Measurements from ENCODE around the gene CAMSAP3. TPM values are rescaled to one million over a fixed set of nuclear protein-coding genes. Genes with fewer than 3 reads are reported as not detected.

CAMSAP3 gene
- total RNA-seq, 1 donor, result not detected

DNA sequence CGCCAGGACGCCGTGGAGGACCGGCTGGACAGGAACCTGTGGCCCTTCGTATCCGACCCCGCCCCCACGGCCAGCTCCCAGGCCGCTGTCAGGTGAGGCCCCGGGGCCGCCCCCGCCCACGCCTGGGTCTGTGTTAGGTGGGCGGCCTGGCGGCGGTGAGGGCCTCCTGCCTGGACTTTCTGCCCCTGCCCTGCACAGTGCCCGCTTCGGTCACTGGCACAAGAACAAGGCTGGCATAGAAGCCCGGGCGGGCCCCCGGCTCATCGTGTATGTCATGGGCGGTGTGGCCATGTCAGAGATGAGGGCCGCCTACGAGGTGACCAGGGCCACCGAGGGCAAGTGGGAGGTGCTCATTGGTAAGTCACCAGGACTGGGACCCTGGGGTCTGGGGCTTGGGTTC, 51.5 kb downstream of the CAMSAP3 start:
- H3K4me2 ChIP-seq (ENCODE audit: insufficient read depth, low read length), result no peak overlapping the region
- H4K20me1 ChIP-seq (ENCODE audit: insufficient read depth, low read length), result no peaks in the 10 kb centered on the region
- no peak overlapping the region for H3K27ac ChIP-seq (ENCODE audit: low read depth, low read length)
- H3K27me3 ChIP-seq (ENCODE audit: insufficient read depth, low read length), result no peaks in the 10 kb centered on the region
- no peak overlapping the region for H2AFZ ChIP-seq (ENCODE audit: low read length)
- no peaks in the 10 kb centered on the region for H3K79me2 ChIP-seq (ENCODE audit: insufficient read depth, low read length)
- no peaks in the 10 kb centered on the region for H3K9me3 ChIP-seq (ENCODE audit: low read depth, low read length)
- peaks cover 1% of the 10 kb centered on the region for H3K4me1 ChIP-seq (ENCODE audit: insufficient read depth, low read length)
- TF ChIP-seq, protein P1, sequence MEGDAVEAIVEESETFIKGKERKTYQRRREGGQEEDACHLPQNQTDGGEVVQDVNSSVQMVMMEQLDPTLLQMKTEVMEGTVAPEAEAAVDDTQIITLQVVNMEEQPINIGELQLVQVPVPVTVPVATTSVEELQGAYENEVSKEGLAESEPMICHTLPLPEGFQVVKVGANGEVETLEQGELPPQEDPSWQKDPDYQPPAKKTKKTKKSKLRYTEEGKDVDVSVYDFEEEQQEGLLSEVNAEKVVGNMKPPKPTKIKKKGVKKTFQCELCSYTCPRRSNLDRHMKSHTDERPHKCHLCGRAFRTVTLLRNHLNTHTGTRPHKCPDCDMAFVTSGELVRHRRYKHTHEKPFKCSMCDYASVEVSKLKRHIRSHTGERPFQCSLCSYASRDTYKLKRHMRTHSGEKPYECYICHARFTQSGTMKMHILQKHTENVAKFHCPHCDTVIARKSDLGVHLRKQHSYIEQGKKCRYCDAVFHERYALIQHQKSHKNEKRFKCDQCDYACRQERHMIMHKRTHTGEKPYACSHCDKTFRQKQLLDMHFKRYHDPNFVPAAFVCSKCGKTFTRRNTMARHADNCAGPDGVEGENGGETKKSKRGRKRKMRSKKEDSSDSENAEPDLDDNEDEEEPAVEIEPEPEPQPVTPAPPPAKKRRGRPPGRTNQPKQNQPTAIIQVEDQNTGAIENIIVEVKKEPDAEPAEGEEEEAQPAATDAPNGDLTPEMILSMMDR (IDR thresholded peaks at IDR 0.05; ENCODE audit: extremely low read depth, low read depth, low read length), result no peak
- DNase-seq (ENCODE audit: insufficient read length, low spot score, missing footprints), result peak; percentile 8
- H3K4me3 ChIP-seq (ENCODE audit: insufficient read depth, low read length), result no peak overlapping the region
- no peaks in the 10 kb centered on the region for H3K36me3 ChIP-seq (ENCODE audit: insufficient read depth, low read length)

DNA sequence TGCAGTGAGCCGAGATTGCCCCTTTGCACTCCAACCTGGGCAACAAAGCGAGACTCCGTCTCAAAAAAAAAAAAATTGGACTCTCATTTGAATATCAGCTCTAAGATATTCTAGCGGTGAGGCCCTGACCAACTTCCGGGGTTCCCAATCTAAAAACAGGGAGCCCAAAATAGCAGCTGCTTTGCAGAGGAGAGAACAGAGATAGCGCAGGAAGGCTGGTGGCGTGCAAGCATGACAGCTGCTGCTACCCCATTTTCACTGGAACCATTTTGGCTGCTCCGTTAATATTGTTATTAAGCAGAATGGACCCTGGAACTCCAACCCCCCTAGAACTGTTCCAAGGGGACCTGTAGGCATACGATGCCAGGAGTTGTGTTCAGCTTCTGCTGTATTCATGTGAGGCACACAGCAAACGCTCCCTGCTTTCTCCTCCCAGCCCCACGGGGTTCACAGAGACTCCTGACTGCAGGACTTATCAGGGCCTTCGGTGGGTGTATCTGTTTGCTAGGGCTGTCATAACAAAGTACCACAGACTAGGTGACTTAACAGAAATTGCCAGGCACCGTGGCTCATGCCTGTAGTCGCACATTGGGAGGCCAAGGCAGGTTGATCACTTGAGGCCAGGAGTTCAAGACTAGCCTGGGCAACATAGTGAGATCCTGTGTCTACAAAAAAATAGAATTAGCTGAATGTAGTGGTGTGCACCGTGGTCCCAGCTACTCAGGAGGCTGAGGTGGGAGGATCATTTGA, 52.8 kb downstream of the CAMSAP3 start:
- H3K4me2 ChIP-seq (ENCODE audit: insufficient read depth, low read length), result no peak overlapping the region
- H3K36me3 ChIP-seq (ENCODE audit: insufficient read depth, low read length), result no peaks in the 10 kb centered on the region
- no peak overlapping the region for H3K4me3 ChIP-seq (ENCODE audit: insufficient read depth, low read length)
- H3K9me3 ChIP-seq (ENCODE audit: low read depth, low read length), result no peaks in the 10 kb centered on the region
- no peak overlapping the region for H2AFZ ChIP-seq (ENCODE audit: low read length)
- H3K27me3 ChIP-seq (ENCODE audit: insufficient read depth, low read length), result no peaks in the 10 kb centered on the region
- H3K27ac ChIP-seq (ENCODE audit: low read depth, low read length), result no peak overlapping the region
- TF ChIP-seq, protein P1 (IDR thresholded peaks at IDR 0.05; ENCODE audit: extremely low read depth, low read depth, low read length), result no peak
- no peaks in the 10 kb centered on the region for H3K79me2 ChIP-seq (ENCODE audit: insufficient read depth, low read length)
- no peaks in the 10 kb centered on the region for H4K20me1 ChIP-seq (ENCODE audit: insufficient read depth, low read length)
- peaks cover 4% of the 10 kb centered on the region for H3K4me1 ChIP-seq (ENCODE audit: insufficient read depth, low read length)
- peak; percentile 68 for DNase-seq (ENCODE audit: insufficient read length, low spot score, missing footprints)

DNA sequence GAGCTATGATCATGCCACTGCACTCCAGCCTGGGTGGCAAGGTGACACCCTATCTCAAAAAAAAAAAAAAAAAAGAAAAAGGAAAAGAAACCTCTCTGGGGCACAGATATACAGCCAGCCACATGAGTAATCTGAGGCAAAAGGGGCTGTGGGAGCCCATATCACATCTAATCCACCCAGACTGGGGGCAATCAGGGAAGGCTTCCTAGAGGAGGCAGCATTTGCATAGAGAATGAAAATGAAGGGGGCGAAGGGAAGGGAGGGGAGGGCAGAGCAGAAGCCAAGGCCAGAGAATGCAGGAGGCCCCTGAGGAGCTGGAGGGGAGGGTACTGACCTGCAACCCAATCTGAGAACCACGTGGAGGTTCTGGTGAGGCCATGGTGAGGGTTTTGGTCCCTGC, 54.5 kb downstream of the CAMSAP3 start:
- Histone ChIP-seq H3K4me1 (ENCODE audit: insufficient read depth, low read length) (peaks cover 4% of the 10 kb centered on the region), H3K79me2 (ENCODE audit: insufficient read depth, low read length) (no peaks in the 10 kb centered on the region), H3K9me3 (ENCODE audit: low read depth, low read length) (no peaks in the 10 kb centered on the region), H3K4me3 (ENCODE audit: insufficient read depth, low read length) (no peak overlapping the region), H4K20me1 (ENCODE audit: insufficient read depth, low read length) (no peaks in the 10 kb centered on the region), H3K4me2 (ENCODE audit: insufficient read depth, low read length) (no peak overlapping the region), H2AFZ (ENCODE audit: low read length) (no peak overlapping the region), H3K27me3 (ENCODE audit: insufficient read depth, low read length) (no peaks in the 10 kb centered on the region), H3K27ac (ENCODE audit: low read depth, low read length) (no peak overlapping the region), H3K36me3 (ENCODE audit: insufficient read depth, low read length) (no peaks in the 10 kb centered on the region)
- DNase-seq (ENCODE audit: insufficient read length, low spot score, missing footprints), result peak; percentile 14
- TF ChIP-seq, protein P1 (IDR thresholded peaks at IDR 0.05; ENCODE audit: extremely low read depth, low read depth, low read length), result no peak

DNA sequence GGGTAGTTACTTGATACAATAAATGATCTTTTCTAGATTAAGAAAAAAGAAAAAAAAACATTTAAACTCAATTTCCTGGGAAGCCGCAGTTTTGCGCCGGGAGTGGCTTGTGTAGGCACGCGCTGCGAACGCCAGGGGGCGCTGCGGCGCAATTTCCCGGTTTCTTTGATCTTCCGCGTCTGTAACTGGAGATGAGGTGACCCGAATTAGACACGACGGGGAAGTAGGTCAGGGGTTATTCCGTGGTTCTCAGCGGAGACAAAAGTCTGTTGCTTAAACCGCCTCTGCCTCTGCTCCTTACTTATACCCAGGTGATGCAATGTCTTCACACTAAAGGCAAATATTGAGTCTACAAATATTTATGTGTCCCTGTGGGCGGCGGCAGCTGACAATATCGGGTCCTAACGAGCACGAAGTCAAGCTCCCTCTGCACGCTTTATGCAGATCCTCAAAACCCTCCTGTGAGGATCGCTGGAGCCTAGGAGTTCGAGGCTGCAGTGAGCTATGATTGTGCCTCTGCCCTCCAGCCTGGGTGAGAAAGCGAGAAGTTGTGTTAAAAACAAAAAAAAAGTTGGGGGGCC, 56.5 kb downstream of the CAMSAP3 start:
- Histone ChIP-seq H3K4me3 (ENCODE audit: insufficient read depth, low read length) (peak overlapping the region; percentile 49), H3K9me3 (ENCODE audit: low read depth, low read length) (no peaks in the 10 kb centered on the region), H3K4me2 (ENCODE audit: insufficient read depth, low read length) (peak overlapping the region; percentile 78)

More for the DNA sequence above, 56.5 kb downstream of the CAMSAP3 start:
- H3K4me1 ChIP-seq (ENCODE audit: insufficient read depth, low read length), result peaks cover 4% of the 10 kb centered on the region
- peaks cover 5% of the 10 kb centered on the region for H3K27me3 ChIP-seq (ENCODE audit: insufficient read depth, low read length)
- H4K20me1 ChIP-seq (ENCODE audit: insufficient read depth, low read length), result no peaks in the 10 kb centered on the region
- TF ChIP-seq, protein P1 (IDR thresholded peaks at IDR 0.05; ENCODE audit: extremely low read depth, low read depth, low read length), result peak; percentile 97
- peak overlapping the region; percentile 66 for H2AFZ ChIP-seq (ENCODE audit: low read length)
- no peak overlapping the region for H3K27ac ChIP-seq (ENCODE audit: low read depth, low read length)
- no peaks in the 10 kb centered on the region for H3K79me2 ChIP-seq (ENCODE audit: insufficient read depth, low read length)
- DNase-seq (ENCODE audit: insufficient read length, low spot score, missing footprints), result peak; percentile 94
- no peaks in the 10 kb centered on the region for H3K36me3 ChIP-seq (ENCODE audit: insufficient read depth, low read length)

All from osteoblast (primary cell).